ENCODE results near the gene NUCB1. TPM values are rescaled to one million over a fixed set of nuclear protein-coding genes. Genes with fewer than 3 reads are reported as not detected.

NUCB1 gene
- total and polyA plus RNA-seq, 9 of the 15 experiments (the other 6 are each of a cell fraction or from before 2014, with no cell fraction given), result 3.1 to 153 (median 71.7) TPM

DNA sequence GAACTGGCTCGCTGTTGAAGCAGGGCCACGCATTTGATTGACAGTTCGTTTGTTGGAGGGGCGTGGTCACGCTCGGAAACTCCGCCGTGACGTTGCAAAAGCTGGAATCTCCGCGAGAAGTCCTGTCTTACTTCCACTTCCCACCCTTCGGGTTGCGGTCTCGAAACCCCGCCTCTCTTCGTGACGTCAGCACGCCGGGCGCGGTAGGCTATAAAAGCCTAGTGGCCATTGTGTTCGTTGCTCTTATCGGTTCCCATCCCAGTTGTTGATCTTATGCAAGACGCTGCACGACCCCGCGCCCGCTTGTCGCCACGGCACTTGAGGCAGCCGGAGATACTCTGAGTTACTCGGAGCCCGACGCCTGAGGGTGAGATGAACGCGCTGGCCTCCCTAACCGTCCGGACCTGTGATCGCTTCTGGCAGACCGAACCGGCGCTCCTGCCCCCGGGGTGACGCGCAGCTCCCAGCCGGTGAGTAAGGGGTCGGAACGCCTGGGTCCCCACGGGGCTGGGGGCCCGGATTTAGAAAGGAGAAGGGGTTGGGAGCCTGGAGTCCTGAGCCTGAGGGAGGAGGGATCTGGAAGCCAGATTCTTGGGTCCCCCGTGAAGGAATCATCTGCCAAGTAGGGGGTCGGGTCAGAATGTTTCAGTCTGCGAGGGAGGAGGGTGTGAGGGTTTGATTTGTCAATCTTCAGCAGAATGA lies 27.8 kb upstream of the NUCB1 start, which contains the start of gene PPP1R15A (continued):
- TF ChIP-seq YBX1 (IDR thresholded peaks at IDR 0.05) (no peak), ZNF699 (CRISPR knock-in tag; IDR thresholded peaks at IDR 0.05; ENCODE audit: insufficient replicate concordance) (no peak), COPS2 (conservative IDR thresholded peaks at IDR 0.05) (no peak), RFX7 (CRISPR knock-in tag; IDR thresholded peaks at IDR 0.05) (no peak), U2AF2 (optimal IDR thresholded peaks at IDR 0.05; ENCODE audit: low read depth, low read length) (no peak), ZNF644 (tag; IDR thresholded peaks at IDR 0.05; ENCODE audit: low read depth) (no peak; the same call in 1 of the 2 replicates), CTBP1 (IDR thresholded peaks at IDR 0.05; ENCODE audit: borderline replicate concordance) (peak; percentile 68; the same call in 1 of the 2 replicates), PRPF4 (IDR thresholded peaks at IDR 0.05; ENCODE audit: insufficient read depth, low read depth, low read length, poor library complexity, severe bottlenecking) (peak; percentile 60), PHF20 (IDR thresholded peaks at IDR 0.05; ENCODE audit: partially characterized antibody) (peak; percentile 56), TRIM28 (IDR thresholded peaks at IDR 0.05) (0 out of 2 replicates have a peak, but pooled peaks have one; percentile 26), FOXJ3 (CRISPR knock-in tag; IDR thresholded peaks at IDR 0.05) (no peak), MCM3 (IDR thresholded peaks at IDR 0.05) (no peak), HOXB6 (CRISPR knock-in tag; IDR thresholded peaks at IDR 0.05; ENCODE audit: borderline replicate concordance) (peak; percentile 55; the same call in 1 of the 2 replicates), PHF21A (IDR thresholded peaks at IDR 0.05; ENCODE audit: borderline replicate concordance, low read depth) (peak; percentile 32; the same call in 1 of the 2 replicates), ZNF764 (CRISPR knock-in tag; IDR thresholded peaks at IDR 0.05; ENCODE audit: low read depth) (no peak), POLR3G (IDR thresholded peaks at IDR 0.05; ENCODE audit: extremely low read depth, insufficient read length, insufficient replicate concordance) (no peak), ATF7 (IDR thresholded peaks at IDR 0.05) (peak; percentile 95), MEF2A (IDR thresholded peaks at IDR 0.05; ENCODE audit: control insufficient read depth, low read depth, low read length) (no peak)
- TF ChIP-seq, protein P1, sequence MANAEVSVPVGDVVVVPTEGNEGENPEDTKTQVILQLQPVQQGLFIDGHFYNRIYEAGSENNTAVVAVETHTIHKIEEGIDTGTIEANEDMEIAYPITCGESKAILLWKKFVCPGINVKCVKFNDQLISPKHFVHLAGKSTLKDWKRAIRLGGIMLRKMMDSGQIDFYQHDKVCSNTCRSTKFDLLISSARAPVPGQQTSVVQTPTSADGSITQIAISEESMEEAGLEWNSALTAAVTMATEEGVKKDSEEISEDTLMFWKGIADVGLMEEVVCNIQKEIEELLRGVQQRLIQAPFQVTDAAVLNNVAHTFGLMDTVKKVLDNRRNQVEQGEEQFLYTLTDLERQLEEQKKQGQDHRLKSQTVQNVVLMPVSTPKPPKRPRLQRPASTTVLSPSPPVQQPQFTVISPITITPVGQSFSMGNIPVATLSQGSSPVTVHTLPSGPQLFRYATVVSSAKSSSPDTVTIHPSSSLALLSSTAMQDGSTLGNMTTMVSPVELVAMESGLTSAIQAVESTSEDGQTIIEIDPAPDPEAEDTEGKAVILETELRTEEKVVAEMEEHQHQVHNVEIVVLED (CRISPR knock-in tag; IDR thresholded peaks at IDR 0.05), result peak; percentile 68
- TF ChIP-seq, protein P2, sequence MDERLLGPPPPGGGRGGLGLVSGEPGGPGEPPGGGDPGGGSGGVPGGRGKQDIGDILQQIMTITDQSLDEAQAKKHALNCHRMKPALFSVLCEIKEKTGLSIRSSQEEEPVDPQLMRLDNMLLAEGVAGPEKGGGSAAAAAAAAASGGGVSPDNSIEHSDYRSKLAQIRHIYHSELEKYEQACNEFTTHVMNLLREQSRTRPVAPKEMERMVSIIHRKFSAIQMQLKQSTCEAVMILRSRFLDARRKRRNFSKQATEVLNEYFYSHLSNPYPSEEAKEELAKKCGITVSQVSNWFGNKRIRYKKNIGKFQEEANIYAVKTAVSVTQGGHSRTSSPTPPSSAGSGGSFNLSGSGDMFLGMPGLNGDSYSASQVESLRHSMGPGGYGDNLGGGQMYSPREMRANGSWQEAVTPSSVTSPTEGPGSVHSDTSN (CRISPR knock-in tag; IDR thresholded peaks at IDR 0.05; ENCODE audit: low read depth), result peak; percentile 77
- TF ChIP-seq, protein P2 (tag; conservative IDR thresholded peaks at IDR 0.05; ENCODE audit: low read depth), result peak; percentile 94
- TF ChIP-seq, protein P3, sequence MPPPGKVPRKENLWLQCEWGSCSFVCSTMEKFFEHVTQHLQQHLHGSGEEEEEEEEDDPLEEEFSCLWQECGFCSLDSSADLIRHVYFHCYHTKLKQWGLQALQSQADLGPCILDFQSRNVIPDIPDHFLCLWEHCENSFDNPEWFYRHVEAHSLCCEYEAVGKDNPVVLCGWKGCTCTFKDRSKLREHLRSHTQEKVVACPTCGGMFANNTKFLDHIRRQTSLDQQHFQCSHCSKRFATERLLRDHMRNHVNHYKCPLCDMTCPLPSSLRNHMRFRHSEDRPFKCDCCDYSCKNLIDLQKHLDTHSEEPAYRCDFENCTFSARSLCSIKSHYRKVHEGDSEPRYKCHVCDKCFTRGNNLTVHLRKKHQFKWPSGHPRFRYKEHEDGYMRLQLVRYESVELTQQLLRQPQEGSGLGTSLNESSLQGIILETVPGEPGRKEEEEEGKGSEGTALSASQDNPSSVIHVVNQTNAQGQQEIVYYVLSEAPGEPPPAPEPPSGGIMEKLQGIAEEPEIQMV (tag; conservative IDR thresholded peaks at IDR 0.05; ENCODE audit: low read depth), result no peak
- TF ChIP-seq, protein P4, sequence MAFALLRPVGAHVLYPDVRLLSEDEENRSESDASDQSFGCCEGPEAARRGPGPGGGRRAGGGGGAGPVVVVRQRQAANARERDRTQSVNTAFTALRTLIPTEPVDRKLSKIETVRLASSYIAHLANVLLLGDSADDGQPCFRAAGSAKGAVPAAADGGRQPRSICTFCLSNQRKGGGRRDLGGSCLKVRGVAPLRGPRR (CRISPR knock-in tag; IDR thresholded peaks at IDR 0.05), result no peak
